NCI-H1417 treated with DMSO at 0.1 percent for 48 hours (cell line): ENCODE results near the gene SCYGR2.
"Not testable (repeated sequence)": the region's sequence is repeated elsewhere in the genome, so short reads cannot be mapped to it uniquely, and the experiment has no call there.

Experiments
- DNase-seq: peaks from one replicate; lab custom pipeline; 2025; lab: John Stamatoyannopoulos, UW

SCYGR2 gene, protein sequence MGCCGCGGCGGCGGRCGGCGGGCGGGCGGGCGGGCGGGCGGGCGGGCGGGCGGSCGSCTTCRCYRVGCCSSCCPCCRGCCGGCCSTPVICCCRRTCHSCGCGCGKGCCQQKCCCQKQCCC

DNA sequence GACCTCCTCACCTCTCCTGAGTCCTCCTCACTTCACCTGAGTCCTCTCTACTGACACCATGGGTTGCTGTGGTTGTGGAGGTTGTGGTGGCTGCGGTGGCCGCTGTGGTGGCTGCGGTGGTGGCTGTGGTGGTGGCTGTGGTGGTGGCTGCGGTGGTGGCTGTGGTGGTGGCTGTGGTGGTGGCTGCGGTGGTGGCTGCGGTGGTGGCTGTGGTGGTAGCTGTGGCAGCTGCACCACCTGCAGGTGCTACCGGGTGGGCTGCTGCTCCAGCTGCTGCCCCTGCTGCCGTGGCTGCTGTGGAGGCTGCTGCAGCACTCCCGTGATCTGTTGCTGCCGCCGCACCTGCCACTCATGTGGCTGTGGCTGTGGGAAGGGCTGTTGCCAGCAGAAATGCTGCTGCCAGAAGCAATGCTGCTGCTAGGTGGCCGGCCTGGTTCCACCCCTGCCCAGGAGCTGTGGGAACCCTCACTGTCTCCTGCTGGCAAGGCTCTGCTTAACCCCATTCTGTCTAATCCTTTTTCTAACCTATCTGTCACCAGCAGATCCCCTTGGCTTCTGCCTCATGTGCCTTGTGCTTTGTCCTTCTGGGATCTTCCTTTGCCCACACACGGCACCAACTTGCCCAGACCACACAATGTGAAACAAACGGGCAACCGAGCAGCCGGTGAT lies at the start of gene SCYGR2:
SCYGR2 (plus strand) TSS at position 59 of the 669 bp plus-strand sequence; CDS start at position 59, 0 bp downstream.
- not testable (repeated sequence) for DNase-seq

- no peak for DNase-seq
Measured at GRCh38 chr2:227551836-227552235, 46.9 kb upstream of the SCYGR2 start.

DNA sequence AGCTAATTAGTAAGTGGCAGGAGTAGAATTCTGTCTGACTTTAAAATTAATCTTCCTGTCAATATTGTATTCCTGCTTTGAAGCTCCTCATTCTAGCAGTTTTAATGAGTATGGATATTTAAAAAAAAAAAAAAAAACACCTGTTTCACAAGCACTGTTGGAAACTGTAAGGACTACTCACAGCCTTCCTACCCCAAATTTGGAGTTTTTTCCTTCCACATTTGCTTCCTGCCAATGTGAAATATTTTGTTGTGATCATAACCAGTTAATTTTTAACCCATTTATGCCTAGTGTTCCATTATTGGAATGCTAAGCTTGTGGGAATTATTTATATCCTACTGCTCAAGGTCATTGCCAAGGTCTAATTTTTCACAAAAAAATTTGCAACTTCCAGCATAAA lies 36.1 kb upstream of the SCYGR2 start:
- no peak for DNase-seq

GRCh38 chr2:227565080-227565479 lies 33.6 kb upstream of the SCYGR2 start:
- DNase-seq, result no peak

DNA sequence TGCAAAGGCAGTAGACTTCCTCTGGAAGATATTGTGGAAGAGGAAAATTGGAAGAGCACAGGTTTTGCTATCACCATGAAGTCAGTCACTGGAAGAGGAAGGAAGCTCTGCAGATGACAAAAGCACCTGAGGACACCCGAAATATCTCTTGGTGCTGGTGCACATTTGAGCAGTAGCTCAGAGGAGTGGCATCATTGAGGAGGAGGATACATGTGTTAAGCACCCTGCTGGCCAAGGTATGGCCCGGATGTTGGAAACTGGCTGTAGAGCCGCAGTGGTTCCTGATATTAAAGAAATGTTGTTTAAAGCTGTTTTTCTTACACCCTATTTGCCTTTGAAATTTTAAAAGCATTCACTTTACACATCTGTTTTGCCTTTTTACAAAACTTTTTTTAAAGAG lies 32.7 kb upstream of the SCYGR2 start:
- no peak for DNase-seq

DNA sequence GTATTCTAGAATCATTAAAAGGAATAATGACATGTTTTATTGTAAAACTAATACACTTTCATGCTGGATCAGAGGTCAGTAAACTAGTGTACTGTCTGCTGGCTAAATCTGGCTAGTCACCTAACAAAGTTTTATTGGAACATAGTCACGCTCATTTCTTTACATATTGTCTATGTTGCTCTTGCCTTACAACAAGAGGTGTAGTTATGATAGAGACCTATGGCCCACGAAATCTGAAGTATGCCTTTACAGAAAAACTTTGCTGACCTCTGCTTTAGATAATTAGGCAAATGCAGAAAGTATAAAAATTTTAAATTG lies 29.9 kb upstream of the SCYGR2 start:
- DNase-seq, result no peak

- no peak for DNase-seq
Measured at GRCh38 chr2:227570615-227571014, 28.1 kb upstream of the SCYGR2 start.

DNA sequence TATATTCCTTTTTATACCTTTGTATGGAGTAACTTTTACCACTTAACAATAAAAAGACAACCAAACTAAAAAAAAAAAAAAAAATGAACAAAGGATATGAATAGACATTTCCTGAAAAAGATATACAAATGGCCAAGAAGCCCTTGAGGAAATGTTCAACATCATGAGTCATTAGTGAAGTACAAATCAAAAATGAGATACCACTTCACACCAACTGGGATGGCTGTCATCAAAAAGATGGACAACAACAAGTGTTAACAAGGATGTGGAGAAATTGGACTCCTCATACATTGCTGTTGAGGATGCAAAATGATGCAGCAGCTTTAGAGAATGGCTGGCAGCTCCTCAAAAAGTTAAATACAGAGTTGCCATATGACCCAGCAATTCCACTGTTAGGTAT lies 22.6 kb upstream of the SCYGR2 start:
- no peak for DNase-seq

DNA sequence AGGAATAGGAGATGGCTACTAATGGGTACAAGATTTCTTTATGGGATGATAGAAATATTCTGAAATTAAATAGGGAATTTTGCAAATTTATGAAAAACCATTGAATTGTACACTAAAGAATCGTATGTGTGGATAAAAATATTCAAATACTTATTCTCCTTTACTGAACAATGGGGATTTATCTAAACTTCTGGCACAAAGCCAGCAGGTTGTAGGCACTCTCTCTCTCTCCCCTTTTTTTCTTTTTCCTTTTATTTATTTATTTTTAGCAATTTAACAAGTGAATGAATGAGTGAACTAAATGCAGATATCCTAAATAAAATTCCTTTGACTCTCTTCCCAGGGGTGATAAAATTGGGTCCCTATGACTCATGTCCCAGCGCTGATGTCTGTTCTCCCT lies 21.9 kb upstream of the SCYGR2 start:
- no peak for DNase-seq

DNA sequence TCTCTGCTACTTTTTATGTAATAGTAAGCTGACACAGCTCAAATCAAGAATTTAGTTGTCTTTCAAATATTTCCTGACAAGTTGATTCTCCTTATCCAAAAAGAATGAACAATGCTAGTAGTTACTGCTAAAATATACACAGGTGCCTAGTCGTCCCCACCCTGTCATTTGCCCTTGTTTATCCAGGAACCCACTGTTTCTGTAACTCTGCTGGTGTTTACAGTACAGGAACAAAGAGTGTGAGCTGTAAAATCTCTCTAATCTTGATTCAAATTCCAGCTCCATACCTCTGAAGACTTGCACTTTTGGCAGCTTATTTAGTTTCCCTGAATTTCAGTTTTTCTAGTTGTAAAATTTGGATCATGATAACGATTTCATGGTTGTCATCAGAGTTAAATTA lies 21.1 kb upstream of the SCYGR2 start:
- no peak for DNase-seq

DNA sequence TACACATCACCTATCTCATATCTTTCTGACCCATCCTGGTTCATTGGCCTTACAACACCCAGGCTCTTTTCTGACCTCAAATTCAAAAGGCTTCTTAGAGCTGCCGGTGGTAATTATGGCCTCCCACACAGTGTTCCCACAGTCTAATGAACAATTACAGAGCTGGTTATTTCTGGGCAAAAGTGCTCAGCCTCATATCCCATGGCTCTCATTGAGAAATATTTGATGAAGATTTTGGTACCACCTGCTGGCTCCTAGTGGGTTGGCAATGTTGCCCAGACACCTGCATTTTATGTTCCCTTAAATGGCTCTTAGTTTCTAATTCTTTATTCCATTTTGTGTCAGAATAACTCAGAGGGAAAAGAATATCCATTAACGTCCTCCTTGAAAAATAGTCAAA lies 20.1 kb upstream of the SCYGR2 start:
- DNase-seq, result no peak

DNA sequence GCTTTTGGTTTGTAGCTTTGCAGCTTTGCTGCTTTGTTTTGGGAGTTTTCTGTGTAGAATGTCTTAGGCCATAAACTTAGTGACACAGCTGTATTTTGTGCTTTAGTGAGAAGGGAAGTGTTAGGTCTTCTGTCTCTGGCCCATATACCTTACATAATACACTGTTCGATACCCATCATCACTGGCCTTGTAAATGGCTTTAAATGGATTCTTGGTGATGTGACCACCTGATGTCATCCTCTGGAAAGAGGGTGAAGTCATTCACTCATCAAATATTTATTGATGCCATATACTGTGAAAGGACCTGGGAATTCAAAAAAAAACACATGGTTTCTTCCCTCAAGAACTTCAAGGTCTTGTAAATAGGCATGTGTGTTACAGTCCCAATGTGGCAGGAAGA lies 18.9 kb upstream of the SCYGR2 start:
- DNase-seq, result no peak

DNA sequence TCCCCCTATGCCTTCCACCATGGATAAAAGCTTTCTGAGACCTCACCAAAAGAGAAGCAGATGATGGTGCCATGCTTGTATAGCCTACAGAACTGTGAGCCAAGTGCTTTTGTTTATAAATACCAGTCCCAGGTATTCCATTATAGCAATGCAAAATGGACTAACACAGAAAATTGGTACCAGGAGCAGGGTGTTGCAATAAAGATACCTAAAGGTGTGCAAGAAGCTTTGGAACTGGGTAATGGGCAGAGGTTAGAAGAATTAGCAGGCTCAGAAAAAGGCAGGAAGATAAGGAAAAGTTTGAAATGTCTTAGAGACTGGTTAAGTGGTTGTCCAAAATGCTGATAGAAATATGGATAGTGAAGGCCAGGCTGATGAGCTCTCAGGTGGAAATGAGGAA lies 16.3 kb upstream of the SCYGR2 start:
- DNase-seq, result no peak

GRCh38 chr2:227592694-227593387 lies 5.9 kb upstream of the SCYGR2 start:
- no peak for DNase-seq

DNA sequence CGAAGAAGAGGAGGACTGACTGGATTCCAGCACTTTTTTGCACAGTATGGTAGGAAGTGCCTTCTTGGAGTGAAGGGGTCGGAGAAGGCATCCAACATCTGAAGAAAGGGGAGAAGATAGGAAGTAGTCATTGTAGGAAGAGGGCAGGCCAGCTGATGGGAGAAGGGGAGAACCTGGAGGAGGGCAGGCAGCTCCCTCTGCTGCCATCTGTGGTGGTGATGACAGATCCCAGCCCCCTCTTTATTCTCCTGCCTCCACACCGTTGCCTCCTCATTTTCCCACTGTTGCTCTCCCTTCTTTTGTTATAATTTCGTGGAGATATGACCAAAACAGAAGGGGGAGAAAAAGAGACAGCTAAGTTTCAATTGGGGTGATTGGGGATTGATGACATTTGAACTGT lies 2.9 kb upstream of the SCYGR2 start:
- DNase-seq, result no peak

GRCh38 chr2:227597036-227597435 lies 1.7 kb upstream of the SCYGR2 start:
- DNase-seq, result no peak

- no peak for DNase-seq
Measured at GRCh38 chr2:227597998-227598397, 695 bp upstream of the SCYGR2 start.

- DNase-seq, result no peak
Measured at GRCh38 chr2:227602358-227602757, 3.7 kb downstream of the SCYGR2 start.

GRCh38 chr2:227606476-227606875 lies 7.8 kb downstream of the SCYGR2 start:
- DNase-seq, result no peak

DNA sequence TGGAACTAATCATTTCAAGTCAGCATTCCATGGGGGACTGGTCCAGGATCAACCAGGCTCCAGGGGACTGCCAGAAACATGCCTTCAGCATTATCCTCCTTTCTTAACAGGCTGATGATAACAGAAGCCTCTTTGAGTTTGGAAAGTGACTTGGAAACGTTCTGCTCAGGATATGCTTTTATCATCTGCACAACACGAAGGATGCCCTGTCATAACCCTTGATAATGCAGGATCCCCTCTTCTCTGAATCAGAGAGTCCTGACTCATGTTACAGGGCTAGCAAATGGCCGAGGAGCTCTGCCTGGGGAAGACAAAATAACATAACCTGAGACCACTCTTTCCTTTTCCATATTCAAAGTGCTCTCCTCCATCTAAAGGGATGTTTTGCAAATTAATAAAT lies 9.2 kb downstream of the SCYGR2 start:
- no peak for DNase-seq

- no peak for DNase-seq
Measured at GRCh38 chr2:227608561-227609338, 10.1 kb downstream of the SCYGR2 start.

DNA sequence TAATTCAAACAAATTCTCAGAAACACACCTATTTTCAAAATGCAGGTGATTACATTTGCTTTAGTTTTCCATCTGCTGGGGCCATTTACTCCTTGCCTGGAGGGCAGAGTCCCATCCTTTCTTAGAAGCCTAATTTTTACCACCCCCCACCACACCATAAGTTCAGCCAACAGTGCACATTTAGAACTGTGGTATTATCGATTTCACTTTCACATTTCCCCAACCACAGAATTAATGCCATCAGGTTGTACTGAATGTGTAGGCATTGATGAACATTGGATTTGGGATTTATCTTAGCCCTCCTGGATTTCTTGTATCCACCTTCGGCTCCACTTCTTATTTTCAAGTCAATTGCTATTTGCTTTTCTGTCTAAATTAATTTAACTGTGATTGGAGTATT lies 11.4 kb downstream of the SCYGR2 start:
- DNase-seq, result no peak
